ENCODE measurements around the gene BIRC7. TPM values are rescaled to one million over a fixed set of nuclear protein-coding genes. Genes with fewer than 3 reads are reported as not detected.

Gene BIRC7
- total RNA-seq, 2 experiments from 2014 or later, result 0.42 TPM; not detected in 1

- BruUV-seq (replicated peaks), result no TSS peak
- no peaks in the 10 kb centered on the region for H3K9me3 ChIP-seq (ENCODE audit: low read length)
- no peak overlapping the region for H3K4me2 ChIP-seq (ENCODE audit: low read length)
- no peaks in the 10 kb centered on the region for H3K36me3 ChIP-seq (ENCODE audit: insufficient read depth, low read length)
- CTCF ChIA-PET (ENCODE audit: unreplicated experiment), result no interaction called here
- intact Hi-C loops (cut with micrococcal nuclease; ENCODE audit: unreplicated experiment), result no loop called here
- no peak overlapping the region for H3K4me3 ChIP-seq (ENCODE audit: low read depth, low read length, poor library complexity, severe bottlenecking)
- H2AFZ ChIP-seq (ENCODE audit: low read length), result no peak overlapping the region
- no peaks in the 10 kb centered on the region for H3K4me1 ChIP-seq (ENCODE audit: insufficient read depth, low read length, poor library complexity, severe bottlenecking)
- H4K20me1 ChIP-seq (ENCODE audit: insufficient read depth, low read length), result no peaks in the 10 kb centered on the region
- TF ChIP-seq EZH2phosphoT487 (IDR thresholded peaks at IDR 0.05; ENCODE audit: borderline replicate concordance, low read depth, low read length), result no peak
- TF ChIP-seq CTCF (conservative IDR thresholded peaks at IDR 0.05; ENCODE audit: low read length), result no peak
- POLR2A ChIA-PET, result no interaction called here
- no peak for DNase-seq (ENCODE audit: low spot score)
- H3K9me2 ChIP-seq (ENCODE audit: insufficient read depth, low read length), result no peaks in the 10 kb centered on the region
- no peaks in the 10 kb centered on the region for H3K79me2 ChIP-seq (ENCODE audit: insufficient read depth, low read depth, low read length)
- no peak overlapping the region for H3K27ac ChIP-seq (ENCODE audit: low read depth, low read length, poor library complexity, severe bottlenecking)
Measured at GRCh38 chr20:63238031-63238430, 2.3 kb downstream of the BIRC7 start.

- no peaks in the 10 kb centered on the region for H4K20me1 ChIP-seq (ENCODE audit: insufficient read depth, low read length)
- no peaks in the 10 kb centered on the region for H3K4me1 ChIP-seq (ENCODE audit: insufficient read depth, low read length, poor library complexity, severe bottlenecking)
- no peak overlapping the region for H3K27ac ChIP-seq (ENCODE audit: low read depth, low read length, poor library complexity, severe bottlenecking)
- DNase-seq (ENCODE audit: low spot score), result no peak
- intact Hi-C loops (cut with micrococcal nuclease; ENCODE audit: unreplicated experiment), result no loop called here
- POLR2A ChIA-PET, result no interaction called here
- CTCF ChIA-PET (ENCODE audit: unreplicated experiment), result no interaction called here
- H3K36me3 ChIP-seq (ENCODE audit: insufficient read depth, low read length), result no peaks in the 10 kb centered on the region
- H3K4me3 ChIP-seq (ENCODE audit: low read depth, low read length, poor library complexity, severe bottlenecking), result no peak overlapping the region
- H3K4me2 ChIP-seq (ENCODE audit: low read length), result no peak overlapping the region
- no peaks in the 10 kb centered on the region for H3K79me2 ChIP-seq (ENCODE audit: insufficient read depth, low read depth, low read length)
- H3K9me2 ChIP-seq (ENCODE audit: insufficient read depth, low read length), result no peaks in the 10 kb centered on the region
- no peak overlapping the region for H2AFZ ChIP-seq (ENCODE audit: low read length)
- H3K9me3 ChIP-seq (ENCODE audit: low read length), result no peaks in the 10 kb centered on the region
- no TSS peak for BruUV-seq (replicated peaks)
- no peak for TF ChIP-seq EZH2phosphoT487 (IDR thresholded peaks at IDR 0.05; ENCODE audit: borderline replicate concordance, low read depth, low read length)
- TF ChIP-seq CTCF (conservative IDR thresholded peaks at IDR 0.05; ENCODE audit: low read length), result no peak
Measured at GRCh38 chr20:63238514-63239125, 2.9 kb downstream of the BIRC7 start.

- no TSS peak for BruUV-seq (replicated peaks)
- CTCF ChIA-PET (ENCODE audit: unreplicated experiment), result no interaction called here
- no peak for TF ChIP-seq CTCF (conservative IDR thresholded peaks at IDR 0.05; ENCODE audit: low read length)
- no peak for TF ChIP-seq EZH2phosphoT487 (IDR thresholded peaks at IDR 0.05; ENCODE audit: borderline replicate concordance, low read depth, low read length)
- Histone ChIP-seq H4K20me1 (ENCODE audit: insufficient read depth, low read length) (no peaks in the 10 kb centered on the region), H3K9me2 (ENCODE audit: insufficient read depth, low read length) (no peaks in the 10 kb centered on the region), H2AFZ (ENCODE audit: low read length) (no peak overlapping the region), H3K4me2 (ENCODE audit: low read length) (no peak overlapping the region), H3K79me2 (ENCODE audit: insufficient read depth, low read depth, low read length) (no peaks in the 10 kb centered on the region), H3K9me3 (ENCODE audit: low read length) (no peaks in the 10 kb centered on the region), H3K27ac (ENCODE audit: low read depth, low read length, poor library complexity, severe bottlenecking) (no peak overlapping the region), H3K36me3 (ENCODE audit: insufficient read depth, low read length) (no peaks in the 10 kb centered on the region), H3K4me3 (ENCODE audit: low read depth, low read length, poor library complexity, severe bottlenecking) (no peak overlapping the region), H3K4me1 (ENCODE audit: insufficient read depth, low read length, poor library complexity, severe bottlenecking) (no peaks in the 10 kb centered on the region)
- POLR2A ChIA-PET, result no interaction called here
- DNase-seq (ENCODE audit: low spot score), result no peak
- intact Hi-C loops (cut with micrococcal nuclease; ENCODE audit: unreplicated experiment), result no loop called here
Measured at GRCh38 chr20:63239431-63239830, 3.7 kb downstream of the BIRC7 start.

Measured in OCI-LY7 (cell line).